OCI-LY1 (cell line): Measurements from ENCODE around the gene ZNF280A.

Experiments
- EZH2 ChIP-seq: fragments of 200-600 bp; sonication (generic), shearing (Covaris generic); IDR thresholded peaks from 2 replicates; pipeline ENCODE4 v1.8.0; 2017; ENCODE audit warnings: borderline replicate concordance, mixed run types, mild to moderate bottlenecking, antibody characterized with exemption, low read length, moderate library complexity, mixed read lengths
- TF ChIP-seq, protein P1 (sequence below): fragments of 200-600 bp; sonication (generic), shearing (Covaris generic); IDR thresholded peaks from 2 replicates; pipeline ENCODE4 v1.5.1; 2017; ENCODE audit warnings: mild to moderate bottlenecking, antibody characterized with exemption, low read length, moderate library complexity, mixed read lengths

DNA sequence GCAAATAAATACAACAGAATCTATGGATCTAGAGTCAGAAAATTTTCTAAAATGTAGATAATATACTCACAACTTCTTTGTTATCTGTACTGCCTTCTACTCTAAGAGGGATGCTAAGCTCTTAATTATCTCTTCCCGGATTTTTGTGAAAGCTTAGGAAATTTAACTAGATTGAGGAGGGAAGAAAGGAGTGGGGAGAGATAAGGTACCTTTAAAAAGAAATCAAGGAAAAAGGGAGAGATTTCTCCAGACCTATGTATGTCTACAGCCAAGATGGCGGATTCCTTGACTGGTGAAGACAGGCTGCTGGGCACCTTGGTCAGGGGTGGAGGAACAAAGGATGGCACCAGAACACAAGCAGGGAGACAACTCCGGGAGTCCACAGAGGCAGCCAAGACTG lies 34.5 kb downstream of the ZNF280A start:
- TF ChIP-seq, protein P1, sequence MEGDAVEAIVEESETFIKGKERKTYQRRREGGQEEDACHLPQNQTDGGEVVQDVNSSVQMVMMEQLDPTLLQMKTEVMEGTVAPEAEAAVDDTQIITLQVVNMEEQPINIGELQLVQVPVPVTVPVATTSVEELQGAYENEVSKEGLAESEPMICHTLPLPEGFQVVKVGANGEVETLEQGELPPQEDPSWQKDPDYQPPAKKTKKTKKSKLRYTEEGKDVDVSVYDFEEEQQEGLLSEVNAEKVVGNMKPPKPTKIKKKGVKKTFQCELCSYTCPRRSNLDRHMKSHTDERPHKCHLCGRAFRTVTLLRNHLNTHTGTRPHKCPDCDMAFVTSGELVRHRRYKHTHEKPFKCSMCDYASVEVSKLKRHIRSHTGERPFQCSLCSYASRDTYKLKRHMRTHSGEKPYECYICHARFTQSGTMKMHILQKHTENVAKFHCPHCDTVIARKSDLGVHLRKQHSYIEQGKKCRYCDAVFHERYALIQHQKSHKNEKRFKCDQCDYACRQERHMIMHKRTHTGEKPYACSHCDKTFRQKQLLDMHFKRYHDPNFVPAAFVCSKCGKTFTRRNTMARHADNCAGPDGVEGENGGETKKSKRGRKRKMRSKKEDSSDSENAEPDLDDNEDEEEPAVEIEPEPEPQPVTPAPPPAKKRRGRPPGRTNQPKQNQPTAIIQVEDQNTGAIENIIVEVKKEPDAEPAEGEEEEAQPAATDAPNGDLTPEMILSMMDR = no peak
- TF ChIP-seq EZH2 = no peak
